Transverse colon (tissue), 4 donors: Measurements from ENCODE around the gene NDUFV2.

ENCODE experiments used
- CTCF ChIP-seq, 5 experiments: fragments of 200-600 bp in 3 of 5; fragments of 450-650 bp in 2 of 5; sonication (generic) in 3 of 5; IDR thresholded peaks; 1 replicate in 2 of 5; 2 replicates in 3 of 5; pipeline ENCODE4 v1.5.1; 2016 to 2017; ENCODE audit warnings: antibody characterized with exemption in 5 of 5, inconsistent platforms in 3 of 5, mild to moderate bottlenecking in 2 of 5, moderate library complexity in 1 of 5
- POLR2AphosphoS5 ChIP-seq, 3 donors: sonication (generic); formaldehyde crosslinking; IDR thresholded peaks; one replicate each; pipeline ENCODE4 v1.6.1; 2016; ENCODE audit warnings: antibody characterized with exemption in 3 of 3

- TF ChIP-seq CTCF (IDR thresholded peaks at IDR 0.05) (no peak), POLR2AphosphoS5 (IDR thresholded peaks at IDR 0.05) (no peak)
Measured at GRCh38 chr18:9058406-9058805, 44.1 kb upstream of the NDUFV2 start.
